Right lobe of liver (tissue), 6 donors: ENCODE data around the gene SLC35G6. TPM values are rescaled to one million over a fixed set of nuclear protein-coding genes. Genes with fewer than 3 reads are reported as not detected.

Source experiments
- ATAC-seq, 4 donors: fragments of 200-7000 bp; cut with Tn5 transposase; one replicate each; pipeline ENCODE4 v1.9.1; 2020; ENCODE audit warnings: mild to moderate bottlenecking in 4 of 4, moderate library complexity in 4 of 4
- DNase-seq, 3 donors: peaks; one replicate each; pipeline ENCODE4 v3.0.0-alpha.2; 2020
- H3K27ac ChIP-seq, 3 donors: fragments of 200-600 bp; one replicate each; pipeline ENCODE4 v1.8.0; 2022
- H3K27me3 ChIP-seq, 2 donors: fragments of 200-600 bp; one replicate each; pipeline ENCODE4 v1.8.0; 2022
- H3K36me3 ChIP-seq, 4 donors: fragments of 200-600 bp; sonication (generic) in 1 of 4; one replicate each; pipeline versions ENCODE4 v1.5.1 to v1.8.0; 2017 to 2022; ENCODE audit warnings: control low read depth in 1 of 4
- H3K4me1 ChIP-seq, 4 donors: fragments of 200-600 bp; sonication (generic) in 1 of 4; one replicate each; pipeline versions ENCODE4 v1.5.1 to v1.8.0; 2017 to 2022; ENCODE audit warnings: control low read depth in 1 of 4
- H3K4me3 ChIP-seq, 3 donors: fragments of 200-600 bp; one replicate each; pipeline ENCODE4 v1.8.0; 2022
- H3K9me3 ChIP-seq, 4 donors: fragments of 200-600 bp; sonication (generic) in 1 of 4; one replicate each; pipeline versions ENCODE4 v1.5.1 to v1.8.0; 2017 to 2022; ENCODE audit warnings: control low read depth in 1 of 4
- CTCF ChIP-seq, 4 donors: fragments of 200-600 bp in 3 of 4; fragments of 450-650 bp in 1 of 4; IDR thresholded peaks; one replicate each; pipeline versions ENCODE4 v1.5.1 to v1.8.0; 2016 to 2022; ENCODE audit warnings: antibody characterized with exemption in 4 of 4, mild to moderate bottlenecking in 2 of 4
- POLR2A ChIP-seq: fragments of 450-650 bp; IDR thresholded peaks from one replicate; pipeline ENCODE4 v1.6.1; 2017; ENCODE audit warnings: antibody characterized with exemption, mild to moderate bottlenecking
- WGBS: methylation state at CpG from one replicate; pipeline ENCODE4 v1.1.6; 2018; ENCODE audit warnings: low coverage, low lambda C conversion rate; ENCODE audit not compliant: insufficient coverage; ENCODE audit errors: missing lambda C conversion rate; 5-methylcytosine and 5-hydroxymethylcytosine counted together
- intact Hi-C, 2 donors: fragments of 100-400 bp; cut with DNase I; formaldehyde crosslinking; loops; one replicate each; pipeline versions ENCODE4 v1.11.2 to v1.14.1; 2022
- total RNA-seq, 6 experiments: library from RNA; depleted of rRNA in 2 of 6; stranded (reverse); fragments of >200 nt in 2 of 6; fragmentation: NEBNext Ultra II Directional in 3 of 6; extraction: Animal tissue kit (Norgen Biotek cat#: 25700) in 3 of 6; gene quantifications; one replicate each; pipeline versions ENCODE4 v1.1.0 to v1.2.4, GENCODE V29; 2016 to 2023
- donor health status: DM: no; HTN: yes; CAD: no.
- donor health status: DM: no; HTN: no; CAD: no.
- donor health status: DM: no; HTN: no; CAD: no.
- donor health status: DM: no; HTN: yes; CAD: no.
- donor health status: DM: no; HTN: yes; CAD: no.

SLC35G6 gene
- total RNA-seq, 6 experiments from 2014 or later = not detected

GRCh38 chr17:7511108-7511507, 29.9 kb downstream of the SLC35G6 start:
- ATAC-seq = no peak
- no peak for TF ChIP-seq POLR2A
- TF ChIP-seq CTCF (IDR thresholded peaks at IDR 0.05) = no peak
- intact Hi-C loops = loop anchor here (5.0 to 10.0 kb wide), 3 partner anchors 51 to 156 kb away; partner anchors contain the start of genes SENP3 (in 2 of the 2), KCTD11 (in 1 of the 2) and TMEM95 (in 1 of the 2)

GRCh38 chr17:7512105-7512504, 30.9 kb downstream of the SLC35G6 start:
- WGBS = 81% methylated on average over 5 of the region's 15 CpGs
- peaks cover 4 to 63% (median 34%) of the 10 kb centered on the region in 4 donors for H3K36me3 ChIP-seq
- DNase-seq = no peak
- H3K27ac ChIP-seq = no peak overlapping the region
- H3K9me3 ChIP-seq = no peaks in the 10 kb centered on the region
- intact Hi-C loops = loop anchor here (5.0 to 10.0 kb wide), 3 partner anchors 50 to 157 kb away; partner anchors contain the start of genes SENP3 (in 2 of the 2), KCTD11 (in 1 of the 2) and TMEM95 (in 1 of the 2)
- no peaks in the 10 kb centered on the region for H3K27me3 ChIP-seq
- H3K4me1 ChIP-seq = peaks cover 0 to 11% (median 0%) of the 10 kb centered on the region in 4 donors
- ATAC-seq = no peak
- no peak overlapping the region for H3K4me3 ChIP-seq
- no peak for TF ChIP-seq CTCF (IDR thresholded peaks at IDR 0.05)
- no peak for TF ChIP-seq POLR2A

More at GRCh38 chr17:7511108-7511507, 29.9 kb downstream of the SLC35G6 start:
- Histone ChIP-seq H3K9me3 (no peaks in the 10 kb centered on the region), H3K36me3 (peaks cover 4 to 71% (median 39%) of the 10 kb centered on the region in 4 donors), H3K4me3 (no peak overlapping the region), H3K4me1 (peaks cover 0 to 11% (median 0%) of the 10 kb centered on the region in 4 donors), H3K27me3 (no peaks in the 10 kb centered on the region), H3K27ac (no peak overlapping the region)
- WGBS = 46% methylated on average over 4 of the region's 10 CpGs
- no peak for DNase-seq

- intact Hi-C loops = loop anchor here (5.0 to 10.0 kb wide), 3 partner anchors 49 to 158 kb away; partner anchors contain the start of genes SENP3 (in 2 of the 2), KCTD11 (in 1 of the 2) and TMEM95 (in 1 of the 2)
These were observed 31.7 kb downstream of the SLC35G6 start for GRCh38 chr17:7512824-7513540.

GRCh38 chr17:7513850-7514419, 32.7 kb downstream of the SLC35G6 start:
- no peak for DNase-seq
- no peak for TF ChIP-seq CTCF (IDR thresholded peaks at IDR 0.05)
- H3K4me3 ChIP-seq = no peak overlapping the region
- intact Hi-C loops = loop anchor here (5.0 to 10.0 kb wide), 3 partner anchors 48 to 159 kb away; partner anchors contain the start of genes SENP3 (in 2 of the 2), KCTD11 (in 1 of the 2) and TMEM95 (in 1 of the 2)
- peaks cover 0 to 11% (median 0%) of the 10 kb centered on the region in 4 donors for H3K4me1 ChIP-seq
- 75% methylated on average over 17 of the region's 17 CpGs for WGBS
- no peaks in the 10 kb centered on the region for H3K27me3 ChIP-seq
- H3K27ac ChIP-seq = no peak overlapping the region
- no peaks in the 10 kb centered on the region for H3K9me3 ChIP-seq
- ATAC-seq = peak in 1 of 4 donors; percentile 14
- H3K36me3 ChIP-seq = peaks cover 3 to 46% (median 19%) of the 10 kb centered on the region in 4 donors

More at GRCh38 chr17:7512824-7513540, 31.7 kb downstream of the SLC35G6 start:
- no peak for DNase-seq
- Histone ChIP-seq H3K9me3 (no peaks in the 10 kb centered on the region), H3K27ac (no peak overlapping the region), H3K4me3 (no peak overlapping the region), H3K36me3 (peaks cover 4 to 55% (median 29%) of the 10 kb centered on the region in 4 donors), H3K27me3 (no peaks in the 10 kb centered on the region), H3K4me1 (peaks cover 0 to 11% (median 0%) of the 10 kb centered on the region in 4 donors)
- TF ChIP-seq CTCF (IDR thresholded peaks at IDR 0.05) (no peak), POLR2A (no peak)
- 76% methylated on average over 16 of the region's 20 CpGs for WGBS
- peak in 1 of 4 donors; percentile 6 for ATAC-seq
